ENCODE results near the gene RAB40B.
A peak's percentile ranks its signal among the peaks of the same experiment; 100 is the strongest.

RAB40B gene

GRCh38 chr17:82691714-82692113, 6.8 kb downstream of the RAB40B start:
- DNase-seq: no peak

GRCh38 chr17:82690786-82691489, 7.6 kb downstream of the RAB40B start:
- no peak for DNase-seq

- DNase-seq: no peak
Measured at GRCh38 chr17:82689077-82689476, 9.4 kb downstream of the RAB40B start.

GRCh38 chr17:82687871-82688270, 10.6 kb downstream of the RAB40B start:
- no peak for DNase-seq

GRCh38 chr17:82687375-82687861, 11.1 kb downstream of the RAB40B start:
- DNase-seq: no peak

- no peak for DNase-seq
Measured at GRCh38 chr17:82686366-82687324, 11.9 kb downstream of the RAB40B start.

GRCh38 chr17:82685291-82685690, 13.2 kb downstream of the RAB40B start:
- DNase-seq: no peak

- no peak for DNase-seq
Measured at GRCh38 chr17:82684228-82684841, 14.2 kb downstream of the RAB40B start.

- DNase-seq: no peak
Measured at GRCh38 chr17:82683534-82683933, 15.0 kb downstream of the RAB40B start.

GRCh38 chr17:82681547-82681946, 17.0 kb downstream of the RAB40B start:
- no peak for DNase-seq

- DNase-seq: no peak
Measured at GRCh38 chr17:82679586-82680465, 18.7 kb downstream of the RAB40B start.

- DNase-seq: no peak
Measured at GRCh38 chr17:82678265-82678891, 20.1 kb downstream of the RAB40B start.

GRCh38 chr17:82677353-82677925, 21.1 kb downstream of the RAB40B start:
- DNase-seq: no peak

GRCh38 chr17:82675476-82676245, 22.8 kb downstream of the RAB40B start:
- DNase-seq: no peak

GRCh38 chr17:82674656-82675475, 23.6 kb downstream of the RAB40B start:
- no peak for DNase-seq

GRCh38 chr17:82670661-82671450, 27.6 kb downstream of the RAB40B start:
- DNase-seq: no peak

GRCh38 chr17:82668631-82669099, 29.8 kb downstream of the RAB40B start:
- DNase-seq: peak; percentile 39

GRCh38 chr17:82668024-82668630, 30.4 kb downstream of the RAB40B start:
- no peak for DNase-seq
